CD8-positive, alpha-beta memory T cell (primary cell): Measurements from ENCODE around the gene GPR31. TPM values are rescaled to one million over a fixed set of nuclear protein-coding genes. Genes with fewer than 3 reads are reported as not detected.

Experiments used
- CTCF ChIA-PET: fragments of 350-600 bp; sonication (Branson Sonifier 250); formaldehyde crosslinking; loops from one replicate; lab custom pipeline; 2021; ENCODE audit warnings: antibody characterized with exemption; lab: Charles Lee
- POLR2A ChIA-PET: fragments of 350-600 bp; sonication (Branson Sonifier 250); formaldehyde crosslinking; loops from one replicate; lab custom pipeline; 2021; ENCODE audit warnings: antibody characterized with exemption; lab: Charles Lee
- DNase-seq, 5 donors: peaks; one replicate each; pipeline versions ENCODE4 v3.0.0 to v3.0.0-alpha.2; 2020 to 2022; ENCODE audit warnings: mixed read lengths in 1 of 5
- H3K27ac ChIP-seq: one replicate; pipeline ENCODE4 v1.7.0; 2013; ENCODE audit warnings: low read depth, mild to moderate bottlenecking, low read length, moderate library complexity
- H3K27me3 ChIP-seq: 2 replicates; pipeline ENCODE4 v1.7.0; 2013; ENCODE audit warnings: low read length, mild to moderate bottlenecking; ENCODE audit not compliant: insufficient read depth, poor library complexity, severe bottlenecking
- H3K36me3 ChIP-seq: 2 replicates; pipeline ENCODE4 v1.7.0; 2013; ENCODE audit warnings: mild to moderate bottlenecking, low read length, moderate library complexity; ENCODE audit not compliant: insufficient read depth
- H3K4me1 ChIP-seq: 2 replicates; pipeline ENCODE4 v1.7.0; 2013; ENCODE audit warnings: mild to moderate bottlenecking, low read length, moderate library complexity; ENCODE audit not compliant: insufficient read depth
- H3K4me3 ChIP-seq: 2 replicates; pipeline ENCODE4 v1.7.0; 2013; ENCODE audit warnings: mild to moderate bottlenecking, low read length
- H3K9me3 ChIP-seq: 2 replicates; pipeline ENCODE4 v1.7.0; 2013; ENCODE audit warnings: mild to moderate bottlenecking, low read length
- H3K27ac Mint-ChIP-seq, 8 donors: one replicate each; pipeline ENCODE4 v1.8.0; 2020 to 2021; ENCODE audit warnings: mixed read lengths in 8 of 8, mild to moderate bottlenecking in 6 of 8, inconsistent platforms in 3 of 8, moderate library complexity in 3 of 8
- H3K27me3 Mint-ChIP-seq, 2 donors: one replicate each; pipeline ENCODE4 v1.8.0; 2020 to 2021; ENCODE audit warnings: mixed read lengths in 2 of 2, mild to moderate bottlenecking in 1 of 2, moderate library complexity in 1 of 2
- H3K36me3 Mint-ChIP-seq, 3 donors: one replicate each; pipeline ENCODE4 v1.8.0; 2020 to 2021; ENCODE audit warnings: mixed read lengths in 3 of 3, inconsistent platforms in 1 of 3, mild to moderate bottlenecking in 1 of 3
- H3K4me1 Mint-ChIP-seq, 3 donors: one replicate each; pipeline ENCODE4 v1.8.0; 2020 to 2021; ENCODE audit warnings: mixed read lengths in 3 of 3, inconsistent platforms in 1 of 3, mild to moderate bottlenecking in 1 of 3
- H3K4me3 Mint-ChIP-seq, 7 donors: one replicate each; pipeline ENCODE4 v1.8.0; 2020 to 2021; ENCODE audit warnings: mixed read lengths in 7 of 7, mild to moderate bottlenecking in 6 of 7, moderate library complexity in 4 of 7, inconsistent platforms in 2 of 7
- H3K9me3 Mint-ChIP-seq, 5 donors: one replicate each; pipeline ENCODE4 v1.8.0; 2020 to 2022; ENCODE audit warnings: mixed read lengths in 5 of 5, mild to moderate bottlenecking in 3 of 5, moderate library complexity in 2 of 5, inconsistent platforms in 1 of 5
- polyA plus RNA-seq: library from polyadenylated mRNA; unstranded; fragments of 300-500 nt; fragmentation: Illumina TruSeq; gene quantifications from one replicate; pipeline ENCODE4 v1.2.3, GENCODE V29; 2021
- total RNA-seq, 2 experiments: library from RNA; stranded (reverse); gene quantifications; one replicate each; pipeline ENCODE4 v1.2.3, GENCODE V29; 2021

GPR31 gene
- total and polyA plus RNA-seq, 3 experiments from 2014 or later, result not detected

DNA sequence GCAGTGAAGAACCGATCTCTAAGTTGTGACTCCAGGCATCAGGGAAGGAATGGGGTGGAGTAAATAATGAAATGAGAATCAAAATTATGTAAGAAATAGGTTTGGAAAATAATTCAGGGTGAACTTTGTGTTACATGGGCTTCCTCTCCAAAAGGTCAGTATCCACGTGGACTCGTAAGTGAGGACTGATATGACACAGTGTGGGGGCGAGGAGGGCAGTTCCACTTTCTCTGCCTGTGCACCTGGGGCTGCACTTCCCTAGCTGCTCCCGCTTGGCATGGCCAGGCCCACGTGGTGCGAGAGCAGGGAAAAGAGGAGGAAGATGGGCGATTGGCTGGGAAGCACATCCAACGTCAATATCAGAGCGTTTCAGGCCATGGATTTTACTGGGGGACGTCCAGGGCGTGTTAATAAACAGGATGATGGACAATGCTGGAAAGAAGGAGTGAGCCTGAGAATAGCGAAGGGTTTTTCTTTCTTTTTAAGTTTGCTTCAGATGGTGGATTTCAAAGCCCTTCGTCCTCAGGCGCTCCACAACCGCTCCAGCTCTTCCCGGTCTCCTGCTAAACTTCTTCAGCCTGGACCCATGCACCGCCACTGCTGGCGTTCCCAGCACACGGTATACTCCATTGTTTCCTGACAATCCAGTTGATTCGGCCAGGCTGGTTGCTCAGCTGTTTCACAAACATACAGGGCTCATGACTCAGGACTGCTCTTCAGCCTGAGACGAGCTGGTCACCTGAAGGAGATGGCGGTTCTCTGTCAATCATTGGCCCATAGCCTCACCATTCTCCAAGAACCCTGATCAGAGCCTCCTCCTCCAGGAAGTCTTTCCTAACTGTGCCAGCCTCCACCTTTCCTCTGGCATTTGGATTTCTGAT is 23.1 kb downstream of the GPR31 start:
- Histone ChIP-seq H3K27me3 (no peaks in the 10 kb centered on the region), H3K27ac (no peak overlapping the region), H3K4me1 (peaks cover 8% of the 10 kb centered on the region), H3K9me3 (no peaks in the 10 kb centered on the region), H3K36me3 (no peaks in the 10 kb centered on the region), H3K4me3 (no peak overlapping the region)
- Mint-ChIP-seq H3K4me3 (no peak overlapping the region), H3K9me3 (no peaks in the 10 kb centered on the region), H3K27me3 (no peaks in the 10 kb centered on the region), H3K36me3 (peaks cover 0 to 34% (median 3%) of the 10 kb centered on the region in 3 donors), H3K4me1 (peaks cover 24 to 37% (median 31%) of the 10 kb centered on the region in 3 donors), H3K27ac (peak overlapping the region in 3 of 8 donors; percentile 42 to 89 (median 78))
- no peak for DNase-seq
- CTCF ChIA-PET, result no interaction called here
- POLR2A ChIA-PET, result no interaction called here

DNA sequence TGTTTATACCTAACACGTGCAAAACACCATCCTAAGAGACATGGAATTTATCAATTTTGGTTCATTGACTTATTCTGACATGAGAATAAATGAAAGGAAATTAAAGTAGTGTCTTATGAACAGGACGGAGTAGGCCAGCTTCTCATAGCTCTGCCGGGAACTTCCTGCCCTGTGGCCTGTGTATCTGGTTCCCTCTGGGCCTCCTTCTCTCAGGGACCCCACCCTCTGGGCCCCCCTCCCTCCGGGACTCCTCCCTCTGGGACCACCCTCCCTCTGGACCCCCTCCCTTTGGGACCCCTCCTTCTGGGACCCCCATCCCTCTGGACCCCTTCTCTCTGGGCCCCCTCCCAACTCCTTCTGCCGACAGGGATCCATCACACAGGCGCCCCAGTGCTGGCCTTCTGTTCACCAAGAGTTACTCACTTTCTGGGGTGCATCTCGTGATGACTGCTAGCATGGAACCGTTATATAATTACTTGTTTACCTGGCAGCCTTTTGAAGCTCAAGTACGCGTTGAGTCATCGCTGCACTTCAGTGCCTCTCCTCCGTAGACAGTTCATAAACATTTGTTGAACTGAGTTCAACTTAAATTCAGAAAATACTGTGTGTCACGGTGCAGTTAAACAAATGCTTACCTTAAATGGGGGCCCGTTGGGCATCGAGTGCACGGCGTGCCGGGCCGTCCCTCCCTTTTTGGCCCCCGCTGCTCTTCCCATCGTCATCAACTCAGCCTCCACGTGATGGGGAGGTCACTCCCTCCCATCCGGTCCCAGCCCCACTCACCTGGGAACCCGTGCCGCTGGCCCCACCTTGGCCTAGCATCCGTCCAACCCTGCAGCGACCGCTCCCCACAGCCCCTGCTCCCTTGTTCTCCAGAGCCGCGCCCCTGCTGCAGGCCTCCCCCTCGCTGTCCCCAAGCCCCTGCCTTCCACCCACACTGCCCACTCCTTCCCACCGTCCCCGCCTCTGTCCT is 26.8 kb downstream of the GPR31 start:
- Mint-ChIP-seq H3K4me1 (peaks cover 38 to 55% (median 43%) of the 10 kb centered on the region in 3 donors), H3K27ac (peak overlapping the region; percentile 50 to 93 (median 77)), H3K4me3 (peak overlapping the region in 2 of 7 donors; percentile 53 to 57), H3K9me3 (no peaks in the 10 kb centered on the region), H3K36me3 (peaks cover 0 to 26% (median 12%) of the 10 kb centered on the region in 3 donors), H3K27me3 (no peaks in the 10 kb centered on the region)
- Histone ChIP-seq H3K9me3 (no peaks in the 10 kb centered on the region), H3K27ac (no peak overlapping the region), H3K36me3 (no peaks in the 10 kb centered on the region), H3K4me3 (no peak overlapping the region), H3K27me3 (no peaks in the 10 kb centered on the region), H3K4me1 (peaks cover 12% of the 10 kb centered on the region)
- no peak for DNase-seq
- CTCF ChIA-PET, result interaction anchor here (0.7 to 1.4 kb wide), 4 partner anchors 11 to 169 kb away, joined by 3 to 6 read pairs (median 3); no protein-coding TSS in a partner anchor
- POLR2A ChIA-PET, result no interaction called here

DNA sequence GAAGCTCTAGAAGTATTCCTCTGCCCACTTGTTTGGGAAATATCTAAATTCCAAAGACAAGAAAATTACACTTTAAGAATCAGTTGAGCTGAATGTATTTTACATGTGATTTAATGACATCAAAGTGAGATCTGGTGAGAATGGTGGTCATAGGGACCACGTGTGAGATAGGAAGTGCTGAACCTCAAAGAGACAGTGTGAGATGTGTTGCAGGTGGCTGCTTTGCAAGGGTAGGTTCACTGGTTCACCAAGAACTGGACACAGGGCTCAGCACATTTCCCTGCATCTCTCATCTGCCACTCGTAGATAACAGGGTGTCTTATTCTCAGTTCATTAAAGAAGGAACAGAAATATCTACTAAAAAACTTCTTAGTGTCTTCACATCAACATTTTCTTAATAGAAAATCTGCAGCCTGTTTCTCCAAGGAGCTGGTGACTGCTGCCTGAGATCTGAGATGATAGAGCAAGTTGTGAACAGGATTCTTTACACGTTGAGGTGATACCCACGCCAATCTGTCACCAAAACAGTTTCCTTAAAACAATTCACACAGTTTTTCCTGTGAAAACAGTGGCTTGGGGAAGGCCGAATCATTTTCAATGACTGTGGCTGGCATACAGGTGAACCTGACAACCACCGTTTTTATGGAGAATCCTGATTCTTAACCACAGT is 27.6 kb downstream of the GPR31 start:
- POLR2A ChIA-PET, result no interaction called here

DNA sequence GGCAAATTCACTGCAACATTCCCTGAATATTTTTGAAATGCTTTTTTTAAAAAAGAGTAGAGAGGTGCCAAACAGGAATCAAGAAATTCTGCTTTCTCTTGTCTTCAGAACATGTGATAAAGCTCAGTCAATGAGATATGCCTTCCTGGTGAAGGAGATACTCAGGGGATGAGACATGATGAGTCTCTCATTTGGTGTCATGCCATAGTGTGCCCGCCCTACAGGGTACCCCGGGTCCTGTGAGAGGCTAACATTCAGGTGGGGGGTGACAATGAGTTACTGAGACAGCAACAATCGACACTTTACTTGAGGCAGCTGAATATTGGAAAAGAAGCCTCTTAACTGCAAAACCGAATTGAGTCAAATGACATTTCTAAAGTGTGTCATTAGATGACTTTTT is 28.2 kb downstream of the GPR31 start:
- Histone ChIP-seq H3K27me3 (no peaks in the 10 kb centered on the region), H3K36me3 (no peaks in the 10 kb centered on the region), H3K4me3 (no peak overlapping the region), H3K9me3 (no peaks in the 10 kb centered on the region), H3K4me1 (peaks cover 12% of the 10 kb centered on the region), H3K27ac (no peak overlapping the region)
- Mint-ChIP-seq H3K9me3 (no peaks in the 10 kb centered on the region), H3K27me3 (no peaks in the 10 kb centered on the region), H3K27ac (peak overlapping the region in 6 of 8 donors; percentile 62 to 93 (median 78)), H3K36me3 (peaks cover 0 to 22% (median 9%) of the 10 kb centered on the region in 3 donors), H3K4me3 (peak overlapping the region in 1 of 7 donors; percentile 57), H3K4me1 (peaks cover 38 to 59% (median 52%) of the 10 kb centered on the region in 3 donors)
- no peak for DNase-seq
- ChIA-PET POLR2A (no interaction called here), CTCF (interaction anchor here (1.4 to 2.2 kb wide), 2 partner anchors 11 to 12 kb away, joined by 6 to 11 read pairs; no protein-coding TSS in a partner anchor)

More for the DNA sequence above, 27.6 kb downstream of the GPR31 start:
- Histone ChIP-seq H3K36me3 (no peaks in the 10 kb centered on the region), H3K9me3 (no peaks in the 10 kb centered on the region), H3K27ac (no peak overlapping the region), H3K4me1 (peaks cover 12% of the 10 kb centered on the region), H3K4me3 (no peak overlapping the region), H3K27me3 (no peaks in the 10 kb centered on the region)
- Mint-ChIP-seq H3K36me3 (peaks cover 0 to 21% (median 9%) of the 10 kb centered on the region in 3 donors), H3K27me3 (no peaks in the 10 kb centered on the region), H3K4me1 (peaks cover 38 to 55% (median 46%) of the 10 kb centered on the region in 3 donors), H3K4me3 (peak overlapping the region; percentile 2 to 57 (median 37)), H3K9me3 (no peaks in the 10 kb centered on the region), H3K27ac (peak overlapping the region in 7 of 8 donors; percentile 37 to 93 (median 79))
- peak in 1 of 5 donors; percentile 57 for DNase-seq
- CTCF ChIA-PET, result interaction anchor here (1.1 to 2.2 kb wide), 3 partner anchors 11 to 12 kb away, joined by 3 to 11 read pairs (median 6); no protein-coding TSS in a partner anchor

DNA sequence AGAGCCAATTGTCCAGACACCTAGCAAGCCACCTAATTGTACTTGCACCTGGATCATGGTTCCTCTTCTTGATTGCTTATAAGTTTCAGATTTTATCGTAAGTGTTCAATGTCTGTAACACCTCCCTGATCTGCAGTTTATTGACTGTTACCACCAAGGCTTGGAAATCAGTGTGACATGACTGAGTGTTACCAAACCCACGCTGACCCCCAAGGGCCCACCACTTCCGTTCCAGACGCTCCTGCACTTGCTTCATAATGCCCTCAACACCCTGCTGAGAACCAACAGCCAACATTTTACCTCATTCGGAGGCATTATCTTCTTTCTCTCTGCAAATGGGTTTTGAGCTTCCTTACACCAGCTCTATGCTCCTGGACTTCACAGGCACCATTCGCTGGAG is 28.6 kb downstream of the GPR31 start:
- no peak overlapping the region for H3K27ac ChIP-seq
- H3K4me3 ChIP-seq, result no peak overlapping the region
- peaks cover 43 to 57% (median 56%) of the 10 kb centered on the region in 3 donors for H3K4me1 Mint-ChIP-seq
- no peaks in the 10 kb centered on the region for H3K9me3 Mint-ChIP-seq
- H3K4me3 Mint-ChIP-seq, result peak overlapping the region in 1 of 7 donors; percentile 57
- no peaks in the 10 kb centered on the region for H3K36me3 ChIP-seq
- H3K27ac Mint-ChIP-seq, result peak overlapping the region in 7 of 8 donors; percentile 62 to 93 (median 76)
- H3K36me3 Mint-ChIP-seq, result peaks cover 0 to 18% (median 9%) of the 10 kb centered on the region in 3 donors
- POLR2A ChIA-PET, result no interaction called here
- H3K27me3 ChIP-seq, result no peaks in the 10 kb centered on the region
- H3K27me3 Mint-ChIP-seq, result no peaks in the 10 kb centered on the region
- no peaks in the 10 kb centered on the region for H3K9me3 ChIP-seq
- peaks cover 12% of the 10 kb centered on the region for H3K4me1 ChIP-seq
- no peak for DNase-seq
- CTCF ChIA-PET, result interaction anchor here (0.8 to 2.2 kb wide), 3 partner anchors 9 to 12 kb away, joined by 3 to 11 read pairs (median 6); no protein-coding TSS in a partner anchor

DNA sequence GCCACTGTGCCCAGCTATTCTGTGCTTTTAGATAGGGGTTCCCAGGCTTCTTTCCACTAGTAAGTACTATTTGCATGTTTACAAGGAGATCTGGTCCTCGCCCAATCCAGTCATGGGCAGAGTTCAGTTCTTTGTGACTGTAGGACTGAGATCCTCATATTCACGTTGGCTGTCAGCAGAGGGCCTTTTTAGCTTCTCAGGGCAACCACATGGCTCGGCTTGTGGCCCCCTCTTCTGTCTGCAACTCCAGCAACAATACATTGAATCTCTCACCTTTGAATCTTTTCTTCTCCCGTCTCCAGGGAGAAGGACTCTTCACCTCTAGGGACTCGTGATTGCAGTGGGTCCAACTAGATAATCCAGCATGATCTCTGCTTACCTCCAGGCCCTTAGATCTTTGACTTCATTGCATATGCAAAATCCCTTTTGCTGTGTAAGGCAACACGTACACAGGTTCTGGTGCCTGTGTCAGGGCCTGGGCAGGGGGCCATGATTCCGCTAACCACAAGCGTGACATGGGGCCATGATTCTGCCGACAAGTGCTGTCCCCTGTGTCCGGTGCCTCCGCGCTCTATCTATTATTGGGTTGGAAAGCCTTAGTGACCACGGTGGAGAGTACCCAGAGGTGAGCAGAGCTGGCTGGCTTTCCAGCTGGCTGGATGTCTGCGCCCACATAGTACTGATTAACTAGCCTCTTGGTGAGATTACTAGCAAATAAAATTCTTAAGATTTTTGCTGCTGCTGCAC is 29.8 kb downstream of the GPR31 start:
- H3K27ac ChIP-seq, result no peak overlapping the region
- CTCF ChIA-PET, result interaction anchor here (2.2 kb wide), 1 partner anchor 13 kb away, joined by 11 read pairs; no protein-coding TSS in a partner anchor
- H3K27ac Mint-ChIP-seq, result peak overlapping the region in 3 of 8 donors; percentile 0 to 88 (median 53)
- H3K36me3 ChIP-seq, result no peaks in the 10 kb centered on the region
- no peak overlapping the region for H3K4me3 Mint-ChIP-seq
- no peaks in the 10 kb centered on the region for H3K9me3 ChIP-seq
- no peaks in the 10 kb centered on the region for H3K9me3 Mint-ChIP-seq
- H3K4me3 ChIP-seq, result no peak overlapping the region
- no peaks in the 10 kb centered on the region for H3K27me3 Mint-ChIP-seq
- POLR2A ChIA-PET, result no interaction called here
- no peaks in the 10 kb centered on the region for H3K27me3 ChIP-seq
- no peak for DNase-seq
- peaks cover 55 to 68% (median 64%) of the 10 kb centered on the region in 3 donors for H3K4me1 Mint-ChIP-seq
- peaks cover 0 to 16% (median 9%) of the 10 kb centered on the region in 3 donors for H3K36me3 Mint-ChIP-seq
- peaks cover 21% of the 10 kb centered on the region for H3K4me1 ChIP-seq
